Omental fat pad (tissue), 4 donors: Measurements from ENCODE around the gene VEZT. TPM values are rescaled to one million over a fixed set of nuclear protein-coding genes. Genes with fewer than 3 reads are reported as not detected.

ENCODE experiments used
- ATAC-seq: fragments of 150-250 bp; one replicate; pipeline ENCODE4 v1.9.1; 2016; ENCODE audit warnings: mild to moderate bottlenecking, moderate library complexity; ENCODE audit not compliant: low FRiP score
- DNase-seq: peaks from one replicate; pipeline ENCODE4 v3.0.0-alpha.2; 2019; ENCODE audit warnings: low spot score
- CTCF ChIP-seq, 3 donors: fragments of 450-650 bp; IDR thresholded peaks; one replicate each; pipeline ENCODE4 v1.5.1; 2016 to 2017; ENCODE audit warnings: antibody characterized with exemption in 3 of 3, mild to moderate bottlenecking in 3 of 3, moderate library complexity in 2 of 3
- total RNA-seq, 4 donors: library from RNA; depleted of rRNA; stranded (reverse); fragments of >200 nt; gene quantifications; one replicate each; pipeline ENCODE4 v1.1.0, GENCODE V29; 2016

The VEZT gene
- total RNA-seq, 4 donors from 2014 or later: 57.3 to 75.8 (median 64.0) TPM

- DNase-seq (no peak), ATAC-seq (no peak)
- no peak for TF ChIP-seq CTCF (IDR thresholded peaks at IDR 0.05)
These were observed 18.7 kb upstream of the VEZT start for GRCh38 chr12:95198914-95199313.

GRCh38 chr12:95200128-95200894 lies 17.3 kb upstream of the VEZT start:
- no peak for DNase-seq
- no peak for ATAC-seq
- TF ChIP-seq CTCF (IDR thresholded peaks at IDR 0.05): no peak

- DNase-seq (no peak), ATAC-seq (peak; percentile 34)
- no peak for TF ChIP-seq CTCF (IDR thresholded peaks at IDR 0.05)
These were observed 16.4 kb upstream of the VEZT start for GRCh38 chr12:95201056-95201670.

- ATAC-seq (no peak), DNase-seq (no peak)
- no peak for TF ChIP-seq CTCF (IDR thresholded peaks at IDR 0.05)
These were observed 14.7 kb upstream of the VEZT start for GRCh38 chr12:95202691-95203486.

GRCh38 chr12:95203487-95204030 lies 14.0 kb upstream of the VEZT start:
- ATAC-seq: no peak
- no peak for TF ChIP-seq CTCF (IDR thresholded peaks at IDR 0.05)
- no peak for DNase-seq

- no peak for DNase-seq
- ATAC-seq: peak; percentile 80
- no peak for TF ChIP-seq CTCF (IDR thresholded peaks at IDR 0.05)
These were observed 13.3 kb upstream of the VEZT start for GRCh38 chr12:95204141-95204866.
